ENCODE data around the gene INTS7. TPM values are rescaled to one million over a fixed set of nuclear protein-coding genes. Genes with fewer than 3 reads are reported as not detected.

The INTS7 gene
- total RNA-seq, 1 experiment from 2014 or later = 45.0 TPM

DNA sequence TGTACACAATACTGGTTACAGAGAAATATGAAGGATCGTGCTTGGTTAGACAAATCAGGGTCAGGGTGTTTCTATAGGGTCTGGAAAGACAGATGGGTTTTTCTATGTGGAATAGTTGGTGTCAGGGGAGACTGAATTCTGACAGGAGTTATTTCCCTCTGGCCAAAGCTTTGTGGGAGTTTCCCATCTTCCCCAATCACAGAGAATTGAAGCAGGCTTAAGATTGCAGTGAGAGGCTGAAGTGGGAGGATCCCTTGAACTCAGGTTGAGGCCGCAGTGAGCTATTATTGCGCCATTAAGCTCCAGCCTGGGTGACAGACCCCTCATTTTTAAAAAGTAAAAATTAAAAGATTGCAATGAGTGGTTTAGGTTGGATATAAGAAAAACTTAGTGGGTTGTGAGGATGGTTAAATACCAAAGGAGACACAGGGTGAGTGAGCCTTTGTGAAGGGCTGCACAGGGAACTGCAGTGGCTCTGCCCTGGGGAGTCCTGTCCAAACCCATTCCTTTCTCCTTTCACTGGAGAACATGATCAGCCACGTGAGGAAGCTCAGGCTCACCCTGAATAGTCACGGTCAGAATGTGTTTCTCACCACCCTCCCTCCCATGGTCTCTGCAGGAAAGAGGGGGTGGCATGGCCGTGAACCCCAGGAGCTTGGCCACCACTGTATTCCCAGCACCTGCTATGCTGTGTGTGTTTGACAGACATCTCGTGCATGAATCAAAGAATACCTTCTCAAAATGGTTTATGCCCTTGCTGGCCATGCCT is 101.2 kb downstream of the INTS7 start:
- H3K36me3 ChIP-seq (ENCODE audit: insufficient read depth, low read length, poor library complexity, severe bottlenecking) = no peaks in the 10 kb centered on the region
- TF ChIP-seq, protein P1, sequence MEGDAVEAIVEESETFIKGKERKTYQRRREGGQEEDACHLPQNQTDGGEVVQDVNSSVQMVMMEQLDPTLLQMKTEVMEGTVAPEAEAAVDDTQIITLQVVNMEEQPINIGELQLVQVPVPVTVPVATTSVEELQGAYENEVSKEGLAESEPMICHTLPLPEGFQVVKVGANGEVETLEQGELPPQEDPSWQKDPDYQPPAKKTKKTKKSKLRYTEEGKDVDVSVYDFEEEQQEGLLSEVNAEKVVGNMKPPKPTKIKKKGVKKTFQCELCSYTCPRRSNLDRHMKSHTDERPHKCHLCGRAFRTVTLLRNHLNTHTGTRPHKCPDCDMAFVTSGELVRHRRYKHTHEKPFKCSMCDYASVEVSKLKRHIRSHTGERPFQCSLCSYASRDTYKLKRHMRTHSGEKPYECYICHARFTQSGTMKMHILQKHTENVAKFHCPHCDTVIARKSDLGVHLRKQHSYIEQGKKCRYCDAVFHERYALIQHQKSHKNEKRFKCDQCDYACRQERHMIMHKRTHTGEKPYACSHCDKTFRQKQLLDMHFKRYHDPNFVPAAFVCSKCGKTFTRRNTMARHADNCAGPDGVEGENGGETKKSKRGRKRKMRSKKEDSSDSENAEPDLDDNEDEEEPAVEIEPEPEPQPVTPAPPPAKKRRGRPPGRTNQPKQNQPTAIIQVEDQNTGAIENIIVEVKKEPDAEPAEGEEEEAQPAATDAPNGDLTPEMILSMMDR (conservative IDR thresholded peaks at IDR 0.05; ENCODE audit: low read depth, low read length) = no peak
- TF ChIP-seq EZH2 (IDR thresholded peaks at IDR 0.05; ENCODE audit: borderline replicate concordance, low read depth, low read length, poor library complexity, severe bottlenecking) = no peak
- CTCF ChIA-PET = interaction anchor here (0.6 kb wide), 1 partner anchor 235 kb away, joined by 3 read pairs; no protein-coding TSS in a partner anchor
- POLR2A ChIA-PET (ENCODE audit: low non-redundant PET) = no interaction called here
- no peaks in the 10 kb centered on the region for H3K27me3 ChIP-seq (replicated peaks; ENCODE audit: insufficient read depth, low read depth, low read length, poor library complexity)
- no peak for DNase-seq (ENCODE audit: low spot score)
- peaks cover 5% of the 10 kb centered on the region for H3K4me1 ChIP-seq (ENCODE audit: insufficient read depth, low read length, poor library complexity, severe bottlenecking)
- H3K4me3 ChIP-seq (ENCODE audit: low read depth, low read length, poor library complexity, severe bottlenecking) = no peak overlapping the region
- no peak overlapping the region for H3K27ac ChIP-seq (ENCODE audit: low read depth, low read length, poor library complexity, severe bottlenecking)
- BruUV-seq (replicated peaks) = no TSS peak
- intact Hi-C loops (cut with micrococcal nuclease; ENCODE audit: unreplicated experiment) = no loop called here
- no peaks in the 10 kb centered on the region for H3K9me3 ChIP-seq (ENCODE audit: low read depth, low read length, poor library complexity, severe bottlenecking)

DNA sequence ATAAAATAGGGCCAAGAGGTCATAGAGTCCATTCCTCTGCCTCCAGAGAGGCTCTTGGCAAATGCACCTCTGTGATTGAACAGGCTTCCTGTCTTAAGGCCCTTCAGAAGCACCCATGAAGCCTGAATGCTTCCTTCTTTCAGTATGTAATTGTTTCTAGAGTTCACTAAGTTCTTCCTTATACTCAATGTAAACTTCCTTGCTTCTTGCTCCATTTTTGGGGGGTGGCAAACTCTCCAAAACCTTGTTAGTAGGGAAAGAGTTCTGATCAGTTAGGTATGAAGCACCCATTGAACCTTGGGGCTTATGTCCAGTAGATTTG is 102.5 kb downstream of the INTS7 start:
- Histone ChIP-seq H3K4me3 (ENCODE audit: low read depth, low read length, poor library complexity, severe bottlenecking) (no peak overlapping the region), H3K36me3 (ENCODE audit: insufficient read depth, low read length, poor library complexity, severe bottlenecking) (no peaks in the 10 kb centered on the region), H3K27me3 (replicated peaks; ENCODE audit: insufficient read depth, low read depth, low read length, poor library complexity) (no peaks in the 10 kb centered on the region), H3K4me1 (ENCODE audit: insufficient read depth, low read length, poor library complexity, severe bottlenecking) (peaks cover 9% of the 10 kb centered on the region), H3K9me3 (ENCODE audit: low read depth, low read length, poor library complexity, severe bottlenecking) (no peaks in the 10 kb centered on the region), H3K27ac (ENCODE audit: low read depth, low read length, poor library complexity, severe bottlenecking) (no peak overlapping the region)
- ChIA-PET CTCF (no interaction called here), POLR2A (ENCODE audit: low non-redundant PET) (no interaction called here)
- BruUV-seq (replicated peaks) = no TSS peak
- no peak for TF ChIP-seq EZH2 (IDR thresholded peaks at IDR 0.05; ENCODE audit: borderline replicate concordance, low read depth, low read length, poor library complexity, severe bottlenecking)
- TF ChIP-seq, protein P1 (conservative IDR thresholded peaks at IDR 0.05; ENCODE audit: low read depth, low read length) = no peak
- DNase-seq (ENCODE audit: low spot score) = no peak
- intact Hi-C loops (cut with micrococcal nuclease; ENCODE audit: unreplicated experiment) = no loop called here

DNA sequence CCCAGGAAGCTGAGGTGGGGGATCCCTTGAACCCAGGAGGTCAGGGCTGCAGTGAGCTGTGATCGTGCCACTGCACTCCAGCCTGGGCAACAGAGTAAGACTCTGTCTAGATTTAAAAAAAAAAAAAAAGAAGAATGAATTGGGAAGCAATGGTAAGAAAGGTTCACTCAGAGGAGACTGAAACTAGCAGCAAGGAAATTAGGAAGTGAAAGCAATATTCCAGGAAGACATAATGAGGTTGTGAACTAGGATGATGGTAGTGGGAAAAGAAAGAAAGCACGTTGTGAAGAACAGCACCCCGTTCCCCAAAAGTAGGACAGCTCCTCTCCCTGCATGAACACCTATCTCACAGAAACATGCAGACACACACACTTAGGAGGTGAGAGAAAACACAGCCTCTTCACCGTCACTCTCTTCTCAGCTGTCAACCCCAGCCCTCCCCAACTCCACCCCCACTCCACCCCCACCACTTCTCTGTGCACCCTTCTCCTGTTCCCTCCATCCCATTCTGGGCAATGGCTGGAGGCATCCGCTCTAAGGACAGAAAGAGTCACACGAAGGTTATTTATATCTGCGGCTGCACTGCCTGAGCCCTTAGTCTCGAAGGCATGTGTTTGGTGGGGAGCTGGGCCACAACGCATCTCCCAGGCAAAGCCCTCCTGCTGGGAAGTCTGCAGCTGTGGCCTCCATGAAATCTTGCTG is 103.0 kb downstream of the INTS7 start:
- H3K4me3 ChIP-seq (ENCODE audit: low read depth, low read length, poor library complexity, severe bottlenecking) = no peak overlapping the region
- no peak overlapping the region for H3K27ac ChIP-seq (ENCODE audit: low read depth, low read length, poor library complexity, severe bottlenecking)
- no peak for DNase-seq (ENCODE audit: low spot score)
- no peaks in the 10 kb centered on the region for H3K27me3 ChIP-seq (replicated peaks; ENCODE audit: insufficient read depth, low read depth, low read length, poor library complexity)
- H3K36me3 ChIP-seq (ENCODE audit: insufficient read depth, low read length, poor library complexity, severe bottlenecking) = no peaks in the 10 kb centered on the region
- no TSS peak for BruUV-seq (replicated peaks)
- H3K9me3 ChIP-seq (ENCODE audit: low read depth, low read length, poor library complexity, severe bottlenecking) = no peaks in the 10 kb centered on the region
- intact Hi-C loops (cut with micrococcal nuclease; ENCODE audit: unreplicated experiment) = no loop called here
- TF ChIP-seq, protein P1 (conservative IDR thresholded peaks at IDR 0.05; ENCODE audit: low read depth, low read length) = no peak
- TF ChIP-seq EZH2 (IDR thresholded peaks at IDR 0.05; ENCODE audit: borderline replicate concordance, low read depth, low read length, poor library complexity, severe bottlenecking) = no peak
- ChIA-PET CTCF (no interaction called here), POLR2A (ENCODE audit: low non-redundant PET) (interaction anchor here (0.6 kb wide), 1 partner anchor 596 kb away, joined by 5 read pairs; no protein-coding TSS in a partner anchor)
- H3K4me1 ChIP-seq (ENCODE audit: insufficient read depth, low read length, poor library complexity, severe bottlenecking) = peaks cover 9% of the 10 kb centered on the region

Data from A673 (cell line).